ENCODE results near the gene SDSL. TPM values are rescaled to one million over a fixed set of nuclear protein-coding genes. Genes with fewer than 3 reads are reported as not detected.

The SDSL gene
- total RNA-seq, 1 donor from 2014 or later = 10.7 TPM

GRCh38 chr12:113436993-113437728 is 15.0 kb downstream of the SDSL start:
- no peaks in the 10 kb centered on the region for H3K9me3 ChIP-seq
- no peak overlapping the region for H3K4me3 ChIP-seq
- no peak for TF ChIP-seq CTCF (IDR thresholded peaks at IDR 0.05)
- DNase-seq (no peak), ATAC-seq (no peak)
- H3K27me3 ChIP-seq = no peaks in the 10 kb centered on the region
- H3K27ac ChIP-seq = no peak overlapping the region
- H3K4me1 ChIP-seq = no peaks in the 10 kb centered on the region
- intact Hi-C loops (cut with DNase I) = no loop called here
- H3K36me3 ChIP-seq = no peaks in the 10 kb centered on the region

GRCh38 chr12:113437729-113438100 is 15.5 kb downstream of the SDSL start:
- no peaks in the 10 kb centered on the region for H3K27me3 ChIP-seq
- intact Hi-C loops (cut with DNase I) = no loop called here
- no peak for TF ChIP-seq CTCF (IDR thresholded peaks at IDR 0.05)
- no peak overlapping the region for H3K4me3 ChIP-seq
- H3K27ac ChIP-seq = no peak overlapping the region
- H3K36me3 ChIP-seq = no peaks in the 10 kb centered on the region
- no peaks in the 10 kb centered on the region for H3K4me1 ChIP-seq
- ATAC-seq = no peak
- DNase-seq = no peak
- H3K9me3 ChIP-seq = no peaks in the 10 kb centered on the region

GRCh38 chr12:113438523-113439300 is 16.5 kb downstream of the SDSL start:
- Histone ChIP-seq H3K4me1 (no peaks in the 10 kb centered on the region), H3K4me3 (no peak overlapping the region), H3K27me3 (peaks cover 4% of the 10 kb centered on the region), H3K36me3 (no peaks in the 10 kb centered on the region), H3K9me3 (no peaks in the 10 kb centered on the region), H3K27ac (no peak overlapping the region)
- ATAC-seq = no peak
- TF ChIP-seq CTCF (IDR thresholded peaks at IDR 0.05) = no peak
- intact Hi-C loops (cut with DNase I) = no loop called here
- no peak for DNase-seq

GRCh38 chr12:113439301-113439597 is 17.1 kb downstream of the SDSL start:
- Histone ChIP-seq H3K4me3 (no peak overlapping the region), H3K36me3 (no peaks in the 10 kb centered on the region), H3K27ac (no peak overlapping the region), H3K9me3 (no peaks in the 10 kb centered on the region), H3K27me3 (peaks cover 9% of the 10 kb centered on the region), H3K4me1 (no peaks in the 10 kb centered on the region)
- TF ChIP-seq CTCF (IDR thresholded peaks at IDR 0.05) = no peak
- intact Hi-C loops (cut with DNase I) = no loop called here
- DNase-seq (no peak), ATAC-seq (no peak)

- Histone ChIP-seq H3K27ac (no peak overlapping the region), H3K9me3 (no peaks in the 10 kb centered on the region), H3K36me3 (no peaks in the 10 kb centered on the region), H3K4me1 (no peaks in the 10 kb centered on the region), H3K4me3 (no peak overlapping the region), H3K27me3 (peaks cover 9% of the 10 kb centered on the region)
- TF ChIP-seq CTCF (IDR thresholded peaks at IDR 0.05) = peak; percentile 55
- intact Hi-C loops (cut with DNase I) = no loop called here
- no peak for DNase-seq
- ATAC-seq = peak; percentile 40
Observed at GRCh38 chr12:113439606-113440030, 17.4 kb downstream of the SDSL start.

Data from upper lobe of right lung (tissue), 1 donor.